CD14-positive monocyte (primary cell): ENCODE data around the gene TMTC1. TPM values are rescaled to one million over a fixed set of nuclear protein-coding genes. Genes with fewer than 3 reads are reported as not detected.

Source experiments
- DNase-seq, 3 donors: peaks; one replicate each; pipeline ENCODE4 v3.0.0-alpha.2; 2011 to 2022
- H2AFZ ChIP-seq: 2 replicates; pipeline ENCODE4 v1.6.0; 2012; ENCODE audit warnings: mild to moderate bottlenecking, low read depth, low read length, inconsistent platforms; ENCODE audit not compliant: insufficient read depth, poor library complexity, severe bottlenecking
- H3K27ac ChIP-seq, 2 donors: 1 replicate in 1 of 2; 2 replicates in 1 of 2; pipeline ENCODE4 v1.5.1; 2012 to 2013; ENCODE audit warnings: low read length in 2 of 2, control low read depth in 1 of 2, inconsistent platforms in 1 of 2, low read depth in 1 of 2, mild to moderate bottlenecking in 1 of 2
- H3K27me3 ChIP-seq, 2 donors: one replicate each; pipeline versions ENCODE4 v1.6.0 to v1.6.1; 2011 to 2013; ENCODE audit warnings: low read length in 2 of 2; ENCODE audit not compliant: control insufficient read depth in 2 of 2, insufficient read depth in 2 of 2
- H3K36me3 ChIP-seq, 2 donors: replicated peaks in 1 of 2; 1 replicate in 1 of 2; 2 replicates in 1 of 2; pipeline versions ENCODE4 v1.5.1 to v1.6.1; 2012 to 2013; ENCODE audit warnings: low read length in 2 of 2, control low read depth in 1 of 2, inconsistent platforms in 1 of 2, mild to moderate bottlenecking in 1 of 2; ENCODE audit not compliant: insufficient read depth in 2 of 2, control insufficient read depth in 1 of 2
- H3K4me1 ChIP-seq, 2 donors: 1 replicate in 1 of 2; 2 replicates in 1 of 2; pipeline versions ENCODE4 v1.5.1 to v1.6.1; 2012 to 2013; ENCODE audit warnings: low read length in 2 of 2, control low read depth in 1 of 2, inconsistent platforms in 1 of 2, mild to moderate bottlenecking in 1 of 2, moderate library complexity in 1 of 2; ENCODE audit not compliant: insufficient read depth in 2 of 2, control insufficient read depth in 1 of 2
- H3K4me2 ChIP-seq: replicated peaks from 2 replicates; pipeline ENCODE3; 2012; ENCODE audit warnings: low read length, moderate library complexity, mild to moderate bottlenecking; ENCODE audit not compliant: poor library complexity, severe bottlenecking; ENCODE audit errors: extremely low read depth
- H3K4me3 ChIP-seq, 3 experiments: fragments of 200-600 bp in 1 of 3; sonication (generic) in 1 of 3; replicated peaks in 1 of 3; 1 replicate in 2 of 3; 2 replicates in 1 of 3; pipeline ENCODE4 v1.5.1; 2011 to 2013; ENCODE audit warnings: low read length in 3 of 3, mild to moderate bottlenecking in 3 of 3, control low read depth in 2 of 3, low read depth in 2 of 3, inconsistent platforms in 1 of 3, moderate library complexity in 1 of 3
- H3K79me2 ChIP-seq: 2 replicates; pipeline ENCODE4 v1.6.0; 2012; ENCODE audit warnings: mild to moderate bottlenecking, control low read depth, inconsistent platforms, low read length, moderate library complexity; ENCODE audit not compliant: insufficient read depth
- H3K9ac ChIP-seq: 2 replicates; pipeline ENCODE4 v1.6.0; 2017; ENCODE audit warnings: low read length, mild to moderate bottlenecking; ENCODE audit not compliant: insufficient read depth, poor library complexity, severe bottlenecking
- H3K9me3 ChIP-seq, 2 donors: replicated peaks in 1 of 2; 1 replicate in 1 of 2; 2 replicates in 1 of 2; pipeline versions ENCODE4 v1.5.1 to v1.6.1; 2012 to 2013; ENCODE audit warnings: low read length in 2 of 2, control low read depth in 1 of 2; ENCODE audit not compliant: control insufficient read depth in 1 of 2, insufficient read depth in 1 of 2
- H4K20me1 ChIP-seq: 2 replicates; pipeline ENCODE4 v1.6.0; 2012; ENCODE audit warnings: mild to moderate bottlenecking, low read length, control low read depth, moderate library complexity; ENCODE audit not compliant: insufficient read depth
- H3K27ac Mint-ChIP-seq, 7 donors: one replicate each; pipeline ENCODE4 v1.8.0; 2020; ENCODE audit warnings: mild to moderate bottlenecking in 7 of 7, mixed read lengths in 7 of 7, moderate library complexity in 6 of 7, inconsistent platforms in 2 of 7
- H3K27me3 Mint-ChIP-seq, 3 donors: one replicate each; pipeline ENCODE4 v1.8.0; 2021 to 2022; ENCODE audit warnings: low read depth in 3 of 3, mild to moderate bottlenecking in 3 of 3, mixed read lengths in 3 of 3, moderate library complexity in 3 of 3, inconsistent platforms in 1 of 3
- H3K36me3 Mint-ChIP-seq, 2 donors: one replicate each; pipeline ENCODE4 v1.8.0; 2020; ENCODE audit warnings: mixed read lengths in 2 of 2, inconsistent platforms in 1 of 2, mild to moderate bottlenecking in 1 of 2
- H3K4me1 Mint-ChIP-seq: one replicate; pipeline ENCODE4 v1.8.0; 2020; ENCODE audit warnings: mild to moderate bottlenecking, mixed read lengths
- H3K4me3 Mint-ChIP-seq, 2 donors: one replicate each; pipeline ENCODE4 v1.8.0; 2020; ENCODE audit warnings: mild to moderate bottlenecking in 2 of 2, mixed read lengths in 2 of 2, moderate library complexity in 1 of 2
- H3K9me3 Mint-ChIP-seq, 7 donors: one replicate each; pipeline ENCODE4 v1.8.0; 2020 to 2022; ENCODE audit warnings: mixed read lengths in 7 of 7, mild to moderate bottlenecking in 6 of 7, moderate library complexity in 6 of 7, inconsistent platforms in 2 of 7
- WGBS: methylation state at CpG from one replicate; pipeline ENCODE4 v1.1.5; 2013; ENCODE audit warnings: missing lambda C conversion rate; ENCODE audit not compliant: insufficient coverage; 5-methylcytosine and 5-hydroxymethylcytosine counted together
- intact Hi-C, 2 donors: fragments of 100-400 bp; cut with micrococcal nuclease; formaldehyde crosslinking; loops; one replicate each; pipeline versions ENCODE4 v1.15.0 to v1.15.1; 2023
- polyA plus RNA-seq, 3 donors: library from polyadenylated mRNA; depleted of rRNA in 1 of 3; unstranded in 2 of 3; stranded (reverse) in 1 of 3; fragments of 300-500 nt in 2 of 3; fragments of >200 nt in 1 of 3; fragmentation: Illumina TruSeq in 2 of 3; gene quantifications; 1 replicate in 2 of 3; 2 replicates in 1 of 3; pipeline ENCODE4 v1.2.3, GENCODE V29; 2012 to 2021
- TF ChIP-seq, protein P1 (sequence below): fragments of 200-600 bp; IDR thresholded peaks from one replicate; pipeline ENCODE4 v1.8.0; 2022; ENCODE audit warnings: antibody characterized with exemption, mild to moderate bottlenecking

The TMTC1 gene
- polyA plus RNA-seq, 3 donors, result 0.57 to 5.6 (median 2.1) TPM

DNA sequence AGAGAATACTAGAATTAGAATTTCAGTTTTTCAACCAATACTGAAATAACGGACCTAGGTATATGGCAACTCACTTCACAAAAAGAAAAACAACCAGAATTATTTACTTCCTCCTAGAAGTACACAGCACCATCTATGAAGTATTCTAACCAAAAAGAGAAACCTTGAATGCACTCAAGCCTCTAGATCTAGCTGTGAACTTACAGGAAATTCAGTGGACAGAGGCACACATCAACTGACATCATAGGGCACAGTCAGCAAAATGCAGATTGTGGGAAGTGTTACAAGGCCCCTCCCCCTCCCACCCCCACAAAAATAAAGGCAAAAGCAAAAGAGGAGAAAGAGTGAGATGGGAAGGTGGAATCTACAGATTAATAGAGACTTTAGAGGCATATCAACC is 102.4 kb downstream of the TMTC1 start:
- Histone ChIP-seq H3K9me3 (no peaks in the 10 kb centered on the region), H3K4me2 (no peak overlapping the region), H3K27me3 (peaks cover 0 to 15% of the 10 kb centered on the region in 2 donors), H3K9ac (no peak overlapping the region), H3K36me3 (no peaks in the 10 kb centered on the region), H3K4me1 (no peaks in the 10 kb centered on the region), H3K27ac (no peak overlapping the region), H2AFZ (no peak overlapping the region), H4K20me1 (no peaks in the 10 kb centered on the region), H3K79me2 (no peaks in the 10 kb centered on the region), H3K4me3 (no peak overlapping the region)
- peaks cover 4 to 17% (median 13%) of the 10 kb centered on the region in 3 donors for H3K27me3 Mint-ChIP-seq
- H3K27ac Mint-ChIP-seq, result peak overlapping the region in 2 of 7 donors; percentile 38 to 43
- WGBS, result no CpG with 5 or more reads among the region's 1 CpG
- no peak for DNase-seq
- H3K4me3 Mint-ChIP-seq, result no peak overlapping the region
- intact Hi-C loops, result loop anchor here in 1 of 2 donors (10.0 kb wide), 1 partner anchor 103 kb away; the partner anchor contains the start of gene TMTC1
- peaks cover 0 to 1% (median 0%) of the 10 kb centered on the region in 7 donors for H3K9me3 Mint-ChIP-seq
- TF ChIP-seq, protein P1, sequence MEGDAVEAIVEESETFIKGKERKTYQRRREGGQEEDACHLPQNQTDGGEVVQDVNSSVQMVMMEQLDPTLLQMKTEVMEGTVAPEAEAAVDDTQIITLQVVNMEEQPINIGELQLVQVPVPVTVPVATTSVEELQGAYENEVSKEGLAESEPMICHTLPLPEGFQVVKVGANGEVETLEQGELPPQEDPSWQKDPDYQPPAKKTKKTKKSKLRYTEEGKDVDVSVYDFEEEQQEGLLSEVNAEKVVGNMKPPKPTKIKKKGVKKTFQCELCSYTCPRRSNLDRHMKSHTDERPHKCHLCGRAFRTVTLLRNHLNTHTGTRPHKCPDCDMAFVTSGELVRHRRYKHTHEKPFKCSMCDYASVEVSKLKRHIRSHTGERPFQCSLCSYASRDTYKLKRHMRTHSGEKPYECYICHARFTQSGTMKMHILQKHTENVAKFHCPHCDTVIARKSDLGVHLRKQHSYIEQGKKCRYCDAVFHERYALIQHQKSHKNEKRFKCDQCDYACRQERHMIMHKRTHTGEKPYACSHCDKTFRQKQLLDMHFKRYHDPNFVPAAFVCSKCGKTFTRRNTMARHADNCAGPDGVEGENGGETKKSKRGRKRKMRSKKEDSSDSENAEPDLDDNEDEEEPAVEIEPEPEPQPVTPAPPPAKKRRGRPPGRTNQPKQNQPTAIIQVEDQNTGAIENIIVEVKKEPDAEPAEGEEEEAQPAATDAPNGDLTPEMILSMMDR, result no peak
- peaks cover 10% of the 10 kb centered on the region for H3K4me1 Mint-ChIP-seq
- peaks cover 0 to 7% of the 10 kb centered on the region in 2 donors for H3K36me3 Mint-ChIP-seq

DNA sequence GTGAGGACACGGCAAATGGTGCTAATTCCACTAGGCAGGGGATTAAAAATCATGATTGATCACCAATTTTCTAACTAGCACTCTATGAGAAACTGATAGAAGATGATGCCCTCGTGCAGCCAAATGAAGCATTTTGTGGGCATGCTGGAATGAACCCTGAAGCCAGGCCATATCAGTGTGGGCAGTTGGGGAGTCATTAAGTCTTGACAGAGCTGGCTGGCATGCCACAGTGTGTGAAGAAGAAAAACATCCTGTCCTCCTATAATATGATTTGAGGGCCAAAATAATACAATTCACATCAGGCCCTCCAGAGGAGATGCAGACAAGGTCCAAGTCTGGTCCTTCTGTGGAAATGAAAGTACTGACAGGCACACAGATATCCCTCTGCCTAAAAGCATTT is 107.1 kb downstream of the TMTC1 start:
- Mint-ChIP-seq H3K27ac (no peak overlapping the region), H3K36me3 (peaks cover 0 to 7% of the 10 kb centered on the region in 2 donors), H3K9me3 (peaks cover 0 to 1% (median 0%) of the 10 kb centered on the region in 7 donors), H3K4me1 (peaks cover 4% of the 10 kb centered on the region), H3K4me3 (no peak overlapping the region), H3K27me3 (peaks cover 0 to 4% (median 3%) of the 10 kb centered on the region in 3 donors)
- no peak overlapping the region for H3K9ac ChIP-seq
- H3K27ac ChIP-seq, result no peak overlapping the region
- WGBS, result 100% methylated on average over 1 of the region's 2 CpGs
- no peaks in the 10 kb centered on the region for H3K27me3 ChIP-seq
- no peak for DNase-seq
- intact Hi-C loops, result no loop called here
- H3K9me3 ChIP-seq, result no peaks in the 10 kb centered on the region
- H3K79me2 ChIP-seq, result no peaks in the 10 kb centered on the region
- TF ChIP-seq, protein P1, result no peak
- no peak overlapping the region for H3K4me3 ChIP-seq
- H3K36me3 ChIP-seq, result no peaks in the 10 kb centered on the region
- H3K4me2 ChIP-seq, result no peak overlapping the region
- H2AFZ ChIP-seq, result no peak overlapping the region
- H4K20me1 ChIP-seq, result no peaks in the 10 kb centered on the region
- H3K4me1 ChIP-seq, result no peaks in the 10 kb centered on the region
